Stimulated activated CD8-positive, alpha-beta memory T cell treated with anti-CD3 and anti-CD28 coated beads, Interleukin-7, amount 100 ng/mL, for 48 hours (primary cell): ENCODE measurements around the gene HMGB4.

Experiments used
- DNase-seq, 2 donors: peaks; one replicate each; pipeline ENCODE4 v3.0.0-alpha.2; 2020; ENCODE audit warnings: low read depth in 1 of 2; ENCODE audit errors: extremely low read depth in 1 of 2

HMGB4 gene

GRCh38 chr1:33863779-33864178, at the start of gene HMGB4:
HMGB4 (plus strand) TSS chr1:33864079; CDS start chr1:33864192, 113 bp downstream.
- no peak for DNase-seq

GRCh38 chr1:33814166-33814565, 49.7 kb upstream of the HMGB4 start:
- no peak for DNase-seq

- DNase-seq = no peak
These were observed 48.8 kb upstream of the HMGB4 start for GRCh38 chr1:33815061-33815460.

GRCh38 chr1:33818071-33818470, 45.8 kb upstream of the HMGB4 start:
- no peak for DNase-seq

- no peak for DNase-seq
These were observed 44.5 kb upstream of the HMGB4 start for GRCh38 chr1:33819290-33819912.

GRCh38 chr1:33819913-33820311, 44.0 kb upstream of the HMGB4 start:
- DNase-seq = no peak

- no peak for DNase-seq
These were observed 43.1 kb upstream of the HMGB4 start for GRCh38 chr1:33820804-33821203.

GRCh38 chr1:33821291-33821690, 42.6 kb upstream of the HMGB4 start:
- no peak for DNase-seq

GRCh38 chr1:33822396-33822795, 41.5 kb upstream of the HMGB4 start:
- no peak for DNase-seq

GRCh38 chr1:33823401-33823800, 40.5 kb upstream of the HMGB4 start:
- no peak for DNase-seq

- DNase-seq = no peak
These were observed 40.0 kb upstream of the HMGB4 start for GRCh38 chr1:33823830-33824229.

GRCh38 chr1:33824321-33824720, 39.6 kb upstream of the HMGB4 start:
- no peak for DNase-seq

GRCh38 chr1:33824971-33825370, 38.9 kb upstream of the HMGB4 start:
- DNase-seq = no peak

GRCh38 chr1:33825506-33825905, 38.4 kb upstream of the HMGB4 start:
- DNase-seq = no peak

GRCh38 chr1:33826311-33826710, 37.6 kb upstream of the HMGB4 start:
- no peak for DNase-seq

GRCh38 chr1:33826711-33827110, 37.2 kb upstream of the HMGB4 start:
- DNase-seq = no peak

GRCh38 chr1:33828059-33828458, 35.8 kb upstream of the HMGB4 start:
- DNase-seq = no peak

- no peak for DNase-seq
These were observed 35.2 kb upstream of the HMGB4 start for GRCh38 chr1:33828654-33829053.

GRCh38 chr1:33836911-33837310, 27.0 kb upstream of the HMGB4 start:
- no peak for DNase-seq

GRCh38 chr1:33837635-33838034, 26.2 kb upstream of the HMGB4 start:
- DNase-seq = no peak

- DNase-seq = no peak
These were observed 22.4 kb upstream of the HMGB4 start for GRCh38 chr1:33841494-33841893.

GRCh38 chr1:33842348-33842747, 21.5 kb upstream of the HMGB4 start:
- DNase-seq = no peak

GRCh38 chr1:33844166-33844565, 19.7 kb upstream of the HMGB4 start:
- DNase-seq = no peak
